Type B pancreatic cell (in vitro differentiated cells): ENCODE data around the gene WDR27. TPM values are rescaled to one million over a fixed set of nuclear protein-coding genes. Genes with fewer than 3 reads are reported as not detected.

Source experiments
- DNase-seq: peaks from one replicate; pipeline ENCODE4 v3.0.0; 2021; ENCODE audit warnings: mixed read lengths; ENCODE audit not compliant: unreplicated experiment; ENCODE audit errors: extremely low spot score
- H3K27ac Mint-ChIP-seq: 2 replicates; pipeline ENCODE4 v1.8.0; 2021; ENCODE audit warnings: mild to moderate bottlenecking, mixed read lengths
- H3K27me3 Mint-ChIP-seq: 2 replicates; pipeline ENCODE4 v1.8.0; 2021; ENCODE audit warnings: mixed read lengths
- H3K36me3 Mint-ChIP-seq: 2 replicates; pipeline ENCODE4 v1.8.0; 2021; ENCODE audit warnings: mixed read lengths
- H3K4me1 Mint-ChIP-seq: one replicate; pipeline ENCODE4 v1.8.0; 2021; ENCODE audit warnings: mixed read lengths; ENCODE audit not compliant: unreplicated experiment
- H3K4me3 Mint-ChIP-seq: 2 replicates; pipeline ENCODE4 v1.8.0; 2021; ENCODE audit warnings: mild to moderate bottlenecking, mixed read lengths
- H3K9me3 Mint-ChIP-seq: 2 replicates; pipeline ENCODE4 v1.8.0; 2021; ENCODE audit warnings: mixed read lengths
- CTCF ChIP-seq: fragments of 200-600 bp; sonication (generic); conservative IDR thresholded peaks from 2 replicates; pipeline ENCODE4 v1.5.0; 2021; ENCODE audit warnings: antibody characterized with exemption, mild to moderate bottlenecking
- total RNA-seq: library from RNA; stranded (reverse); gene quantifications from 2 replicates; pipeline ENCODE4 v1.2.1, GENCODE V29; 2021; ENCODE audit warnings: low replicate concordance

The WDR27 gene
- total RNA-seq, 1 donor from 2014 or later: 112 TPM

DNA sequence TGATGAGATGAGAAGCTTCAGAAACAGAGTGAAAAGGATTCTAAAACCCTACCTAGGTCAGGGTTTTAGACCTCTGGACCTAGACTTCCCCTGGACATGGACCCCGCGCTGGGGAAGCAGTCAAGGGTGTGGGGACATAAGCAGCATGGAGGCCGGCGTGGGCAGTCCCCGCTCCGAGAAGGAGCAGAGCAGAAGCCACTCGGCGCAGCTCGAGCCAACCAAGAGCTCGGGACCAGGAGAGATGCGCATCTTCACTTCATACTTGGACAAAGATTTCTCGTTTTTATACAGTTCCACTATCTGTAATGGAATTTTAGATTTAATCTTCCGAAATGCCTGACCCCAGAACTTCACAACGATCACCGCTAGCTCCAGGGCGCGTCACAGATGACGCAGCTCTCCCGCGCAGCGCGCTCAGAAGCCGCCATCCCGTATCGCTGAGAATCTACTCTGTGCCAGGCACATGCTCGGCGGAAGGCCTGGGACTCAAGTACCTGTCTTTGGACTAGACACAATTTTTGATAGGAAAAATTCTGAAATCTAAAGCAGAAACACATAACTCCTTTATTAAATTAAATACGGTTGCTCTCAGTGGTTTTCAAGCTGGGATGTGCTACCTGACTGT is 60.3 kb downstream of the WDR27 start:
- no peak for TF ChIP-seq CTCF
- DNase-seq: peak; percentile 51
- Mint-ChIP-seq H3K4me1 (peaks cover 5% of the 10 kb centered on the region), H3K36me3 (peaks cover 11% of the 10 kb centered on the region), H3K27me3 (no peaks in the 10 kb centered on the region), H3K27ac (no peak overlapping the region), H3K9me3 (no peaks in the 10 kb centered on the region), H3K4me3 (no peak overlapping the region)

GRCh38 chr6:169640983-169641382 is 60.8 kb downstream of the WDR27 start:
- Mint-ChIP-seq H3K27me3 (no peaks in the 10 kb centered on the region), H3K4me1 (peaks cover 5% of the 10 kb centered on the region), H3K9me3 (no peaks in the 10 kb centered on the region), H3K36me3 (peaks cover 11% of the 10 kb centered on the region), H3K27ac (no peak overlapping the region), H3K4me3 (no peak overlapping the region)
- no peak for TF ChIP-seq CTCF
- peak; percentile 52 for DNase-seq

DNA sequence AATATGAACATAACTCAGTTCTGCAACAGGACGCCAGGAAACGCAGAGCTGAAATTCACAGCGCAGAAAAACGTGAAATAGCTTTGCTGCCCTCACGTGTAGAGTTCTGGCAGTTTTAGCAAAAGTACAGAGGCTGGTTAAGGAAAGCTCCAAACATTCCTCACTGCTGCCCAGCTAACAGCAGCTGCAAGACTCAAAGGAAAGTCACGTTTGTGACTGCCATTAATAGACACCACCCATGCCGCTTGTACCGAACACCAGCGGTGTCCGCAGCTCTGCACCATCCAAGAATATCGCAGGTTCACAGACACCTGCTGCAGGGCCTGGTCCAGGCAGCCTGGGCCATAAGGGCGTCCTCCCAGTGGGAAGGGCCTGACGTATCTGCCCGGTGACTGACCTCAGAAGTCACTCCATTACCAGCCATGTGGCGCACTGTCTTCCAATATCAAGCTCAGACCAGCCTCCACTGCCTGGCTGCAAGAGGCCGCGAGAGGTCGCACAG is 61.4 kb downstream of the WDR27 start:
- Mint-ChIP-seq H3K36me3 (peaks cover 11% of the 10 kb centered on the region), H3K27ac (no peak overlapping the region), H3K9me3 (no peaks in the 10 kb centered on the region), H3K27me3 (no peaks in the 10 kb centered on the region), H3K4me1 (peaks cover 5% of the 10 kb centered on the region), H3K4me3 (no peak overlapping the region)
- DNase-seq: peak; percentile 47
- no peak for TF ChIP-seq CTCF

DNA sequence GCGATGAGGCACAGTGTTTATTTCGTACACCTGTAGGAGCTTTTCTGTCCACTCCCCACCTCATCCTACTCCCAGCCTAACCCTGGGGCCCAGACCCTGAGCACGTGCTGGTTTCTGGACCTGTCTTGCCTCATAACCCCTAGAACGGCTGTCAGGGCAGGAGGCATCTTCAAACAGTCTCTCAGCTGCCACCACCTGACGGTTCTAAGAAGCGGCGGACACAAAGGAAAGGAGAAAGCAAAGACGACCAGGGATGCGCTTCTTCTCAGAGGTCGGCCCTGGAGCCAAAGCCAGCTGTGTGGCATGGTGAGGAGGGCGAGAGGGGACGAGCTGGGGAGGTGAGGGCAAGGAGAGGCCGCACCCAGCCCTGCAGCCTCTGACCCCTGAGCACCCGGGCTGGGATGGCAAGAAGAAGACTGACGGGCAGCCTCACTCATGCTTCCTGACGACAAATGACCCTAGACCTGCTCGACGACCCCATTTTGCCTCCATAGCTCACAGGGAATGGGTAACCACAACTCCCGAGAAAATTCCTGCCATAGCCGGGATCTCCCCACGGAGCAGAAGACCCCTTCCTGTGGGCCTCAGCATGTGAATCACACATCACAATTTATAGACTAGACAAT is 62.1 kb downstream of the WDR27 start:
- peaks cover 5% of the 10 kb centered on the region for H3K4me1 Mint-ChIP-seq
- no peaks in the 10 kb centered on the region for H3K27me3 Mint-ChIP-seq
- H3K4me3 Mint-ChIP-seq: no peak overlapping the region
- no peak for TF ChIP-seq CTCF
- H3K27ac Mint-ChIP-seq: no peak overlapping the region
- peaks cover 11% of the 10 kb centered on the region for H3K36me3 Mint-ChIP-seq
- DNase-seq: peak; percentile 53
- H3K9me3 Mint-ChIP-seq: no peaks in the 10 kb centered on the region

- peaks cover 5% of the 10 kb centered on the region for H3K4me1 Mint-ChIP-seq
- DNase-seq: peak; percentile 48
- peak overlapping the region; percentile 37 for H3K27ac Mint-ChIP-seq
- H3K36me3 Mint-ChIP-seq: peaks cover 11% of the 10 kb centered on the region
- H3K27me3 Mint-ChIP-seq: no peaks in the 10 kb centered on the region
- TF ChIP-seq CTCF: no peak
- no peak overlapping the region for H3K4me3 Mint-ChIP-seq
- H3K9me3 Mint-ChIP-seq: no peaks in the 10 kb centered on the region
Measured at GRCh38 chr6:169638915-169639314, 62.9 kb downstream of the WDR27 start.
